HEK293T (cell line): Measurements from ENCODE around the gene JPH4.

ENCODE experiments used
- CTCF ChIA-PET: fragments of 350-600 bp; formaldehyde crosslinking; extraction: SDS; loops from one replicate; lab custom pipeline; 2021; ENCODE audit warnings: antibody characterized with exemption, inconsistent platforms; lab: Yijun Ruan, JAX
- POLR2A ChIA-PET: fragments of 350-600 bp; formaldehyde crosslinking; extraction: SDS; loops from one replicate; lab custom pipeline; 2020; ENCODE audit warnings: antibody characterized with exemption, inconsistent platforms; lab: Yijun Ruan, JAX
- DNase-seq: peaks from one replicate; pipeline ENCODE4 v3.0.0; 2012; ENCODE audit warnings: mixed read lengths; ENCODE audit errors: extremely low spot score
- ARNT ChIP-seq: fragments of 450-650 bp; IDR thresholded peaks from 2 replicates; pipeline ENCODE4 v1.6.1; 2017; ENCODE audit warnings: mild to moderate bottlenecking
- BHLHE40 ChIP-seq: fragments of 450-650 bp; IDR thresholded peaks from 2 replicates; pipeline ENCODE4 v1.6.1; 2016; ENCODE audit warnings: mild to moderate bottlenecking, moderate library complexity, borderline replicate concordance
- CTBP1 ChIP-seq: fragments of 450-650 bp; IDR thresholded peaks from 2 replicates; pipeline ENCODE4 v1.6.1; 2016; ENCODE audit warnings: borderline replicate concordance
- ELF4 ChIP-seq: fragments of 450-650 bp; IDR thresholded peaks from 2 replicates; pipeline ENCODE4 v1.6.1; 2017; ENCODE audit warnings: antibody characterized with exemption
- FOXA1 ChIP-seq: fragments of 450-650 bp; IDR thresholded peaks from 2 replicates; pipeline ENCODE4 v1.6.1; 2016; ENCODE audit warnings: mild to moderate bottlenecking
- FOXK2 ChIP-seq: fragments of 450-650 bp; IDR thresholded peaks from 2 replicates; pipeline ENCODE4 v1.6.1; 2016; ENCODE audit warnings: mild to moderate bottlenecking
- FOXM1 ChIP-seq: fragments of 450-650 bp; IDR thresholded peaks from 2 replicates; pipeline ENCODE4 v1.6.1; 2017; ENCODE audit warnings: mild to moderate bottlenecking, borderline replicate concordance
- HDGF ChIP-seq: fragments of 450-650 bp; IDR thresholded peaks from 2 replicates; pipeline ENCODE4 v1.6.1; 2017; ENCODE audit warnings: antibody characterized with exemption, borderline replicate concordance
- L3MBTL2 ChIP-seq: fragments of 450-650 bp; conservative IDR thresholded peaks from 2 replicates; pipeline ENCODE4 v1.6.1; 2016; ENCODE audit warnings: mild to moderate bottlenecking
- LEF1 ChIP-seq: fragments of 450-650 bp; IDR thresholded peaks from 2 replicates; pipeline ENCODE4 v1.6.1; 2017; ENCODE audit warnings: mild to moderate bottlenecking, borderline replicate concordance
- NFRKB ChIP-seq: fragments of 450-650 bp; IDR thresholded peaks from 2 replicates; pipeline ENCODE4 v1.6.1; 2016; ENCODE audit warnings: mild to moderate bottlenecking, moderate library complexity
- PKNOX1 ChIP-seq: fragments of 450-650 bp; IDR thresholded peaks from 2 replicates; pipeline ENCODE4 v1.6.1; 2016
- SP1 ChIP-seq: fragments of 450-650 bp; IDR thresholded peaks from 2 replicates; pipeline ENCODE4 v1.6.1; 2017
- SUZ12 ChIP-seq: fragments of 450-650 bp; IDR thresholded peaks from 2 replicates; pipeline ENCODE4 v1.6.1; 2016; ENCODE audit warnings: mild to moderate bottlenecking
- TARDBP ChIP-seq: fragments of 450-650 bp; IDR thresholded peaks from 2 replicates; pipeline ENCODE4 v1.6.1; 2016
- ZNF384 ChIP-seq: fragments of 450-650 bp; IDR thresholded peaks from 2 replicates; pipeline ENCODE4 v1.6.1; 2016

JPH4 gene

GRCh38 chr14:23571701-23572523 lies 6.7 kb downstream of the JPH4 start:
- ChIA-PET POLR2A (interaction anchor here (0.7 to 0.9 kb wide), 2 partner anchors 250 to 542 kb away, joined by 3 read pairs; no protein-coding TSS in a partner anchor), CTCF (interaction anchor here (1.1 to 1.2 kb wide), 2 partner anchors 9 to 13 kb away, joined by 3 to 5 read pairs; no protein-coding TSS in a partner anchor)
- TF ChIP-seq HDGF: no peak
- no peak for DNase-seq

- TF ChIP-seq FOXM1 (no peak), NFRKB (no peak), ELF4 (no peak), ARNT (no peak), SUZ12 (no peak), L3MBTL2 (no peak), TARDBP (no peak), CTBP1 (no peak), FOXA1 (no peak), ZNF384 (no peak), FOXK2 (no peak), LEF1 (no peak), PKNOX1 (no peak), HDGF (no peak), SP1 (no peak), BHLHE40 (no peak)
- POLR2A ChIA-PET: interaction anchor here (0.7 to 0.9 kb wide), 2 partner anchors 249 to 543 kb away, joined by 3 read pairs; no protein-coding TSS in a partner anchor
- DNase-seq: no peak
- CTCF ChIA-PET: interaction anchor here (0.6 to 1.1 kb wide), 2 partner anchors 10 to 520 kb away, joined by 3 read pairs; no protein-coding TSS in a partner anchor
Measured at GRCh38 chr14:23570806-23571483, 7.6 kb downstream of the JPH4 start.

- DNase-seq: peak; percentile 27
- TF ChIP-seq CTBP1 (no peak), FOXK2 (no peak), PKNOX1 (no peak), FOXM1 (no peak), BHLHE40 (no peak), L3MBTL2 (no peak), NFRKB (no peak), TARDBP (no peak)
- ChIA-PET CTCF (interaction anchor here (0.7 to 1.7 kb wide), 4 partner anchors 9 to 61 kb away, joined by 3 to 4 read pairs (median 3); partner anchors contain the start of gene JPH4), POLR2A (interaction anchor here (1.3 kb wide), 1 partner anchor 13 kb away, joined by 3 read pairs; no protein-coding TSS in a partner anchor)
Measured at GRCh38 chr14:23569443-23570151, 9.0 kb downstream of the JPH4 start.

GRCh38 chr14:23568600-23569331 lies 9.8 kb downstream of the JPH4 start:
- peak; percentile 49 for DNase-seq
- POLR2A ChIA-PET: interaction anchor here (1.1 to 2.3 kb wide), 3 partner anchors 13 to 17 kb away, joined by 3 to 9 read pairs (median 3); partner anchors contain the start of genes THTPA and ZFHX2
- CTCF ChIA-PET: interaction anchor here (0.7 to 1.8 kb wide), 7 partner anchors 9 to 90 kb away, joined by 3 to 4 read pairs (median 3); partner anchors contain the start of gene JPH4
- TF ChIP-seq L3MBTL2: no peak
- no peak for TF ChIP-seq BHLHE40
- no peak for TF ChIP-seq HDGF
- no peak for TF ChIP-seq ELF4
- no peak for TF ChIP-seq SP1
- no peak for TF ChIP-seq NFRKB
- TF ChIP-seq TARDBP: no peak
- no peak for TF ChIP-seq FOXA1
- TF ChIP-seq PKNOX1: no peak
- TF ChIP-seq ZNF384: no peak
- TF ChIP-seq SUZ12: no peak
- no peak for TF ChIP-seq FOXM1
- no peak for TF ChIP-seq CTBP1
- TF ChIP-seq LEF1: no peak
- TF ChIP-seq ARNT: no peak
- no peak for TF ChIP-seq FOXK2
